ENCODE data around the gene POLK. TPM values are rescaled to one million over a fixed set of nuclear protein-coding genes. Genes with fewer than 3 reads are reported as not detected.
A peak's percentile ranks its signal among the peaks of the same experiment; 100 is the strongest.

Gene POLK
- total RNA-seq (2022) = 34.9 and 36.4 TPM in 2 replicates
- Bru-seq, nascent RNA = percentile 81 among the genes with signal in this experiment
- percentile 84 among the genes with signal in this experiment for BruChase-seq, experiment 1, labeled RNA remaining after a 6-hour chase
- percentile 84 among the genes with signal in this experiment for BruChase-seq, experiment 2, labeled RNA remaining after a 2-hour chase
- long read RNA-seq, full-length matches to known transcripts = 4 of 16 reads
- long read RNA-seq, partial matches to known transcripts = 6 of 16 reads
- long read RNA-seq, other reads (novel, unspliced or antisense) = 6 of 16 reads

DNA sequence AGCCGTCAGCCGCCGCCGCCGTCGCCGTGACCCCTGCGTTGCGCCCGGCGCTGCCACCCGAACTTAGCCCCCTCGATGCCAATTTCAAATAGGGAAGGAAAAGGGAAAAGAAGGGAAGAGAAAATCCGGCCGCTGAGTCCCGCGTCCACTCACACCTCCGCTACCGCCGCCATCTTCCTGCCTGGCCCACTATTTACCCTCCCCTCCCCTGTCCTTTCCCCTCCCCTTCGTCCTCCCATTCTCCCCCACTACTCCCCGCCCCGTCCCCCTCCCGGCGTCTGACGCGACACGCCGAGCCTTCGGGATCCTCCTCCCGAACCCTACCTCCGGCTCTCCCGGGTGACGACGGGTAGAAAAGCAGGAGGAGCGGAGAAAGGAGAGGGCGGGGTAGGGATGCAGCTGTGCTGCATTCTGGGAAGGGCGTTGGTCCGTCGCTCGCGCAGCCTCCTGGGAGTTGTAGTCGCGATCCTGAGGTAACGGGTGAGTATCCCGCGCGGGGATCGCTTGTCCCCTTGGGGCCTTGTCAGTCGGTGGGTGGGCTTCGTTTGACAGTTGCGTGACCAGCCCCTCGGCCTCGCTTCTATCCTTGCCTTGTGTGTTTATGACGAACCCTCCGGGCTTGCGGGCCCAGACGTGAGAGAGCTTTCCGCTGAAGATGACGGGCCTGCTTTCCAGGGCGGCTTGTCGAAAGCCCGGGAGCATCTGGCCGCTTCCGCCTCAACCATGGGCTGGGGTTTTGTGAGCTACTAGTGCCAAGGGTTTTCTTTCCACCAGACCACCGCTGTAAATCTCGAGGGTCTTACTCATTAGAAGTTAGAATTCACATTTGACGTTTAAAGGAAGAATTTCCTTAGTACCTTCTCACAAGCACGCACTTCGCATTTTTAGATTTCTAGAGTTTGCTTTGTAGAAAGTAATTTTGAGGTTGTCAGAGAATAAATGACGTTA lies at the start of gene POLK, which contains the start of gene CERT1:
Gene POLK, plus strand, starts transcription at position 457 of the 948 bp plus-strand sequence.
Gene CERT1, minus strand, starts transcription at position 195 of the 948 bp plus-strand sequence. CDS start 422 bp downstream, outside the sequence.
- H3K27me3 Mint-ChIP-seq (ENCODE audit: unreplicated experiment) = no peaks in the 10 kb centered on the region
- peaks cover 34% of the 10 kb centered on the region for H3K36me3 Mint-ChIP-seq (ENCODE audit: insufficient read depth, unreplicated experiment)
- BruUV-seq (replicated peaks) = no TSS peak
- intact Hi-C loops (cut with micrococcal nuclease; ENCODE audit: unreplicated experiment) = loop anchor here (2.0 kb wide), 1 partner anchor 55 kb away; no protein-coding TSS in a partner anchor
- H3K4me1 Mint-ChIP-seq (ENCODE audit: low read depth, unreplicated experiment) = peaks cover 41% of the 10 kb centered on the region
- peak within 1 kb of the TSS; percentile 84 for H3K27ac Mint-ChIP-seq (ENCODE audit: unreplicated experiment)
- CTCF ChIA-PET = interaction anchor here (0.7 to 1.7 kb wide), 5 partner anchors 31 to 1125 kb away, joined by 3 to 4 read pairs (median 3); partner anchors contain the start of gene HMGCR
- peak; percentile 99 for DNase-seq
- no peaks in the 10 kb centered on the region for H3K9me3 Mint-ChIP-seq (ENCODE audit: low read depth, unreplicated experiment)
- TF ChIP-seq, protein P1, sequence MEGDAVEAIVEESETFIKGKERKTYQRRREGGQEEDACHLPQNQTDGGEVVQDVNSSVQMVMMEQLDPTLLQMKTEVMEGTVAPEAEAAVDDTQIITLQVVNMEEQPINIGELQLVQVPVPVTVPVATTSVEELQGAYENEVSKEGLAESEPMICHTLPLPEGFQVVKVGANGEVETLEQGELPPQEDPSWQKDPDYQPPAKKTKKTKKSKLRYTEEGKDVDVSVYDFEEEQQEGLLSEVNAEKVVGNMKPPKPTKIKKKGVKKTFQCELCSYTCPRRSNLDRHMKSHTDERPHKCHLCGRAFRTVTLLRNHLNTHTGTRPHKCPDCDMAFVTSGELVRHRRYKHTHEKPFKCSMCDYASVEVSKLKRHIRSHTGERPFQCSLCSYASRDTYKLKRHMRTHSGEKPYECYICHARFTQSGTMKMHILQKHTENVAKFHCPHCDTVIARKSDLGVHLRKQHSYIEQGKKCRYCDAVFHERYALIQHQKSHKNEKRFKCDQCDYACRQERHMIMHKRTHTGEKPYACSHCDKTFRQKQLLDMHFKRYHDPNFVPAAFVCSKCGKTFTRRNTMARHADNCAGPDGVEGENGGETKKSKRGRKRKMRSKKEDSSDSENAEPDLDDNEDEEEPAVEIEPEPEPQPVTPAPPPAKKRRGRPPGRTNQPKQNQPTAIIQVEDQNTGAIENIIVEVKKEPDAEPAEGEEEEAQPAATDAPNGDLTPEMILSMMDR (IDR thresholded peaks at IDR 0.05; ENCODE audit: unreplicated experiment) = no peak
- peak within 1 kb of the TSS; percentile 93 for H3K4me3 Mint-ChIP-seq (ENCODE audit: low read depth, unreplicated experiment)

DNA sequence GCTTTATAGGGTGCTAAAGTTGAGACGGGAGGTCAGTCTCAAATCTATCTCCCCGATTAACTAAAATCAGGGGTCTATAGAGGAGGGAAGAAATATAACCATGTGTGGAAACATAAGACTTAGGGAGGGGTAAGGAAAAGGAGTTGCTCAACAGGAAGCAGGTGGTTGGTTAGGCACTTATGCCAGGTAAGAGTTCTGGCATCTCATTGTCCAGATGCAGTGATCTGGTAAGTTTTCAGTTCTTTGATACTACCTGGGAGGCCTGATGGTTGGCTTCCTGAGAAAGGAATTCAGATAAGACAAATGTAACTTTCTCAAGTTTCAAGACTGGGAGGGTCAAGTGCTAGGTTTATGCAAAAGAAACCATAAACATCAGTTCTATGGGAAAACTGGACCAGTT lies 48.0 kb upstream of the POLK start:
- CTCF ChIA-PET = no interaction called here
- no TSS peak for BruUV-seq (replicated peaks)
- H3K4me3 Mint-ChIP-seq (ENCODE audit: low read depth, unreplicated experiment) = no peak overlapping the region
- H3K9me3 Mint-ChIP-seq (ENCODE audit: low read depth, unreplicated experiment) = no peaks in the 10 kb centered on the region
- peak overlapping the region; percentile 8 for H3K27ac Mint-ChIP-seq (ENCODE audit: unreplicated experiment)
- TF ChIP-seq, protein P1 (IDR thresholded peaks at IDR 0.05; ENCODE audit: unreplicated experiment) = no peak
- DNase-seq = peak; percentile 47
- peaks cover 36% of the 10 kb centered on the region for H3K4me1 Mint-ChIP-seq (ENCODE audit: low read depth, unreplicated experiment)
- no peaks in the 10 kb centered on the region for H3K27me3 Mint-ChIP-seq (ENCODE audit: unreplicated experiment)
- H3K36me3 Mint-ChIP-seq (ENCODE audit: insufficient read depth, unreplicated experiment) = no peaks in the 10 kb centered on the region
- intact Hi-C loops (cut with micrococcal nuclease; ENCODE audit: unreplicated experiment) = no loop called here

GRCh38 chr5:75465480-75465879 lies 46.2 kb upstream of the POLK start:
- Mint-ChIP-seq H3K27ac (ENCODE audit: unreplicated experiment) (no peak overlapping the region), H3K4me1 (ENCODE audit: low read depth, unreplicated experiment) (peaks cover 34% of the 10 kb centered on the region), H3K4me3 (ENCODE audit: low read depth, unreplicated experiment) (no peak overlapping the region), H3K27me3 (ENCODE audit: unreplicated experiment) (no peaks in the 10 kb centered on the region), H3K9me3 (ENCODE audit: low read depth, unreplicated experiment) (no peaks in the 10 kb centered on the region), H3K36me3 (ENCODE audit: insufficient read depth, unreplicated experiment) (no peaks in the 10 kb centered on the region)
- CTCF ChIA-PET = no interaction called here
- no peak for DNase-seq
- intact Hi-C loops (cut with micrococcal nuclease; ENCODE audit: unreplicated experiment) = no loop called here
- TF ChIP-seq, protein P1 (IDR thresholded peaks at IDR 0.05; ENCODE audit: unreplicated experiment) = no peak
- BruUV-seq (replicated peaks) = no TSS peak

GRCh38 chr5:75466006-75466716 lies 45.5 kb upstream of the POLK start:
- Mint-ChIP-seq H3K27ac (ENCODE audit: unreplicated experiment) (no peak overlapping the region), H3K9me3 (ENCODE audit: low read depth, unreplicated experiment) (no peaks in the 10 kb centered on the region), H3K36me3 (ENCODE audit: insufficient read depth, unreplicated experiment) (no peaks in the 10 kb centered on the region), H3K4me1 (ENCODE audit: low read depth, unreplicated experiment) (peaks cover 35% of the 10 kb centered on the region), H3K4me3 (ENCODE audit: low read depth, unreplicated experiment) (no peak overlapping the region), H3K27me3 (ENCODE audit: unreplicated experiment) (no peaks in the 10 kb centered on the region)
- no TSS peak for BruUV-seq (replicated peaks)
- CTCF ChIA-PET = interaction anchor here (0.6 to 0.9 kb wide), 3 partner anchors 14 to 768 kb away, joined by 3 to 4 read pairs (median 4); no protein-coding TSS in a partner anchor
- DNase-seq = no peak
- intact Hi-C loops (cut with micrococcal nuclease; ENCODE audit: unreplicated experiment) = no loop called here
- TF ChIP-seq, protein P1 (IDR thresholded peaks at IDR 0.05; ENCODE audit: unreplicated experiment) = no peak

Data from Calu3 (cell line).